HG02852 (cell line): Measurements from ENCODE around the gene GRIK3.

Experiments
- ATAC-seq: cut with Tn5 transposase; IDR thresholded peaks from one replicate; pipeline ENCODE4 v1.9.1; 2021; ENCODE audit warnings: mild to moderate bottlenecking, moderate library complexity; ENCODE audit not compliant: unreplicated experiment

GRIK3 gene

GRCh38 chr1:36881541-36881940 lies 152.8 kb downstream of the GRIK3 start:
- ATAC-seq = no peak

- no peak for ATAC-seq
These were observed 153.3 kb downstream of the GRIK3 start for GRCh38 chr1:36881068-36881405.

GRCh38 chr1:36880155-36881067 lies 153.9 kb downstream of the GRIK3 start:
- ATAC-seq = no peak

GRCh38 chr1:36879613-36880012 lies 154.7 kb downstream of the GRIK3 start:
- no peak for ATAC-seq

GRCh38 chr1:36876990-36877389 lies 157.3 kb downstream of the GRIK3 start:
- ATAC-seq = no peak

- ATAC-seq = no peak
These were observed 159.8 kb downstream of the GRIK3 start for GRCh38 chr1:36874271-36875060.

- ATAC-seq = no peak
These were observed 161.5 kb downstream of the GRIK3 start for GRCh38 chr1:36872858-36873257.

GRCh38 chr1:36872126-36872754 lies 162.1 kb downstream of the GRIK3 start:
- ATAC-seq = no peak

GRCh38 chr1:36871146-36871971 lies 163.0 kb downstream of the GRIK3 start:
- ATAC-seq = no peak

GRCh38 chr1:36869826-36870225 lies 164.5 kb downstream of the GRIK3 start:
- no peak for ATAC-seq

GRCh38 chr1:36869054-36869453 lies 165.3 kb downstream of the GRIK3 start:
- ATAC-seq = no peak

- ATAC-seq = no peak
These were observed 166.7 kb downstream of the GRIK3 start for GRCh38 chr1:36867575-36867974.

GRCh38 chr1:36866169-36866814 lies 168.0 kb downstream of the GRIK3 start:
- no peak for ATAC-seq

- ATAC-seq = no peak
These were observed 168.8 kb downstream of the GRIK3 start for GRCh38 chr1:36865602-36865900.

GRCh38 chr1:36864823-36865601 lies 169.3 kb downstream of the GRIK3 start:
- no peak for ATAC-seq

GRCh38 chr1:36864182-36864822 lies 170.0 kb downstream of the GRIK3 start:
- no peak for ATAC-seq

- ATAC-seq = no peak
These were observed 170.8 kb downstream of the GRIK3 start for GRCh38 chr1:36863500-36863899.

GRCh38 chr1:36863061-36863460 lies 171.3 kb downstream of the GRIK3 start:
- ATAC-seq = no peak

- no peak for ATAC-seq
These were observed 172.9 kb downstream of the GRIK3 start for GRCh38 chr1:36861375-36861774.
